ENCODE measurements around the gene ALKBH8. TPM values are rescaled to one million over a fixed set of nuclear protein-coding genes. Genes with fewer than 3 reads are reported as not detected.

The ALKBH8 gene
- polyA plus RNA-seq, 1 donor (not counting 4 experiments of a cell fraction or from before 2014, with no cell fraction given) = 8.0 TPM

DNA sequence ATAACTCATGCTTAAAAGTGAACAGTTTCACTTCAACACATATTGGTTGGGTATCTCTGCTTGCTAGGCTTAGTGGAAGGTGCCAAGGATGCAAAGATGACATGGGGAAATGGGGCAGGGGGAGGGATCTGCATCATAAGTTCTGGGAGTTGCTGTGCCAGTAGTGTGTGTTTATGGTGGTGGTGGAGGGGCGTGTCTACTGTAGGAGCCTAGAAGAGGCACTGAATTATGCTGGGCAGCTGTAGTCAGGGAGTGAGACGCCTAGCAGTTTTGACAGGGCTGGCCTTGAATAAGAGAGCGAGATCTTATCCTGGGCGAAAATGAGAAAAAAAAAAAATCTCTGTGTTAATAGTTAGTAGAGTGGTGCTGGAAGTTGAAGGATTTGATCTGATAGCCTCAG, 28.4 kb upstream of the ALKBH8 start:
- Histone ChIP-seq H3K36me3 (ENCODE audit: control insufficient read depth in 2 of 2, extremely low read depth in 1 of 2, insufficient read depth in 2 of 2, low read length in 2 of 2) (no peaks in the 10 kb centered on the region), H4K20me1 (ENCODE audit: control insufficient read depth, extremely low read depth, insufficient read depth, low read length) (no peaks in the 10 kb centered on the region), H2AFZ (ENCODE audit: control insufficient read depth, low read length) (no peak overlapping the region), H3K4me3 (ENCODE audit: control insufficient read depth in 2 of 3, extremely low read depth in 1 of 3, insufficient read depth in 2 of 3, low read depth in 1 of 3, low read length in 3 of 3) (no peak overlapping the region), H3K9ac (ENCODE audit: control insufficient read depth, extremely low read depth, insufficient read depth, low read length) (no peak overlapping the region), H3K27ac (ENCODE audit: control insufficient read depth, insufficient read depth, low read length) (no peak overlapping the region), H3K4me1 (ENCODE audit: control insufficient read depth, extremely low read depth, insufficient read depth, low read length) (peaks cover 8% of the 10 kb centered on the region), H3K9me3 (ENCODE audit: control insufficient read depth, low read depth, low read length) (no peaks in the 10 kb centered on the region), H3K79me2 (ENCODE audit: control insufficient read depth, insufficient read depth, low read length) (no peaks in the 10 kb centered on the region), H3K4me2 (ENCODE audit: control insufficient read depth, extremely low read depth, insufficient read depth, low read depth, low read length) (no peak overlapping the region), H3K9me1 (ENCODE audit: control insufficient read depth, extremely low read depth, insufficient read depth, low read length) (no peaks in the 10 kb centered on the region), H3K27me3 (ENCODE audit: control insufficient read depth, extremely low read depth, insufficient read depth, low read length) (peaks cover 28% of the 10 kb centered on the region)
- dilution Hi-C loops (cut with MboI; ENCODE audit: extremely low pct_ligation_motif_present, low sequenced_read_pairs) = no loop called here
- TF ChIP-seq, protein P1, sequence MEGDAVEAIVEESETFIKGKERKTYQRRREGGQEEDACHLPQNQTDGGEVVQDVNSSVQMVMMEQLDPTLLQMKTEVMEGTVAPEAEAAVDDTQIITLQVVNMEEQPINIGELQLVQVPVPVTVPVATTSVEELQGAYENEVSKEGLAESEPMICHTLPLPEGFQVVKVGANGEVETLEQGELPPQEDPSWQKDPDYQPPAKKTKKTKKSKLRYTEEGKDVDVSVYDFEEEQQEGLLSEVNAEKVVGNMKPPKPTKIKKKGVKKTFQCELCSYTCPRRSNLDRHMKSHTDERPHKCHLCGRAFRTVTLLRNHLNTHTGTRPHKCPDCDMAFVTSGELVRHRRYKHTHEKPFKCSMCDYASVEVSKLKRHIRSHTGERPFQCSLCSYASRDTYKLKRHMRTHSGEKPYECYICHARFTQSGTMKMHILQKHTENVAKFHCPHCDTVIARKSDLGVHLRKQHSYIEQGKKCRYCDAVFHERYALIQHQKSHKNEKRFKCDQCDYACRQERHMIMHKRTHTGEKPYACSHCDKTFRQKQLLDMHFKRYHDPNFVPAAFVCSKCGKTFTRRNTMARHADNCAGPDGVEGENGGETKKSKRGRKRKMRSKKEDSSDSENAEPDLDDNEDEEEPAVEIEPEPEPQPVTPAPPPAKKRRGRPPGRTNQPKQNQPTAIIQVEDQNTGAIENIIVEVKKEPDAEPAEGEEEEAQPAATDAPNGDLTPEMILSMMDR (optimal IDR thresholded peaks at IDR 0.05 in 1 of 3, IDR thresholded peaks at IDR 0.05 in 1 of 3, conservative IDR thresholded peaks at IDR 0.05 in 1 of 3; ENCODE audit: extremely low read depth in 1 of 3, insufficient read depth in 2 of 3, low read length in 3 of 3) = no peak
- TF ChIP-seq EZH2 (IDR thresholded peaks at IDR 0.05; ENCODE audit: low read length) = no peak
- FAIRE-seq (no peak), DNase-seq (ENCODE audit: low read depth, low spot score) (no peak)

DNA sequence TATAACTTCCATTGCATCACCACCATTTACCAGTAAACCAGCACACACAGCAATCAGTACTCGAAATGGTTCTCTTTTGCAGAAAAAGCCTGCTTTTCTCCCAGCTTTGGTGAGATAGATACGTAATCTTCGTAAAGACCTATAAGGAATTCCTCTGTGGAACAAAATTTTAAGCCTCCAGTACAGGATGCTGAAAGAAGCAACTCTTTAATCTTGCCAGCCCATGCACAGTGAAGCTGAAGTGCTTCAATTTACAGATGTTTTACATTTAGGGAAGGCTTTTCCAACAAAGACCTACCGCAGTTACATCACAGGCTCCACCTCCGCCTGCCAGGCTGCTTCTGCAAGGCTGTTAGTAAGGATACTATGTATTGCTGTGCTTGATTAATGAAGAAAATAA, 27.3 kb upstream of the ALKBH8 start:
- Histone ChIP-seq H3K9me3 (ENCODE audit: control insufficient read depth, low read depth, low read length) (no peaks in the 10 kb centered on the region), H3K9ac (ENCODE audit: control insufficient read depth, extremely low read depth, insufficient read depth, low read length) (no peak overlapping the region), H3K4me1 (ENCODE audit: control insufficient read depth, extremely low read depth, insufficient read depth, low read length) (peaks cover 8% of the 10 kb centered on the region), H3K27me3 (ENCODE audit: control insufficient read depth, extremely low read depth, insufficient read depth, low read length) (peaks cover 28% of the 10 kb centered on the region), H2AFZ (ENCODE audit: control insufficient read depth, low read length) (no peak overlapping the region), H3K79me2 (ENCODE audit: control insufficient read depth, insufficient read depth, low read length) (no peaks in the 10 kb centered on the region), H3K4me2 (ENCODE audit: control insufficient read depth, extremely low read depth, insufficient read depth, low read depth, low read length) (no peak overlapping the region), H4K20me1 (ENCODE audit: control insufficient read depth, extremely low read depth, insufficient read depth, low read length) (no peaks in the 10 kb centered on the region), H3K9me1 (ENCODE audit: control insufficient read depth, extremely low read depth, insufficient read depth, low read length) (no peaks in the 10 kb centered on the region), H3K4me3 (ENCODE audit: control insufficient read depth in 2 of 3, extremely low read depth in 1 of 3, insufficient read depth in 2 of 3, low read depth in 1 of 3, low read length in 3 of 3) (no peak overlapping the region), H3K36me3 (ENCODE audit: control insufficient read depth in 2 of 2, extremely low read depth in 1 of 2, insufficient read depth in 2 of 2, low read length in 2 of 2) (no peaks in the 10 kb centered on the region), H3K27ac (ENCODE audit: control insufficient read depth, insufficient read depth, low read length) (no peak overlapping the region)
- FAIRE-seq (no peak), DNase-seq (ENCODE audit: low read depth, low spot score) (no peak)
- dilution Hi-C loops (cut with MboI; ENCODE audit: extremely low pct_ligation_motif_present, low sequenced_read_pairs) = no loop called here
- no peak for TF ChIP-seq EZH2 (IDR thresholded peaks at IDR 0.05; ENCODE audit: low read length)
- TF ChIP-seq, protein P1 (optimal IDR thresholded peaks at IDR 0.05 in 1 of 3, IDR thresholded peaks at IDR 0.05 in 1 of 3, conservative IDR thresholded peaks at IDR 0.05 in 1 of 3; ENCODE audit: extremely low read depth in 1 of 3, insufficient read depth in 2 of 3, low read length in 3 of 3) = no peak

Data from keratinocyte (primary cell).